ENCODE measurements around the gene EHMT1.
"Not testable (repeated sequence)": the region's sequence is repeated elsewhere in the genome, so short reads cannot be mapped to it uniquely, and the experiment has no call there.

Gene EHMT1

GRCh38 chr9:137717776-137718327, 99.0 kb downstream of the EHMT1 start:
- no peak for DNase-seq (ENCODE audit: low spot score)

- DNase-seq (ENCODE audit: low spot score), result no peak
Observed at GRCh38 chr9:137719194-137719593, 100.4 kb downstream of the EHMT1 start.

GRCh38 chr9:137720571-137721110, 101.8 kb downstream of the EHMT1 start:
- DNase-seq (ENCODE audit: low spot score), result no peak

GRCh38 chr9:137721479-137721878, 102.7 kb downstream of the EHMT1 start:
- no peak for DNase-seq (ENCODE audit: low spot score)

- no peak for DNase-seq (ENCODE audit: low spot score)
Observed at GRCh38 chr9:137721899-137722298, 103.1 kb downstream of the EHMT1 start.

- DNase-seq (ENCODE audit: low spot score), result no peak
Observed at GRCh38 chr9:137722481-137722880, 103.7 kb downstream of the EHMT1 start.

GRCh38 chr9:137723356-137723755, 104.6 kb downstream of the EHMT1 start:
- DNase-seq (ENCODE audit: low spot score), result not testable (repeated sequence)

- no peak for DNase-seq (ENCODE audit: low spot score)
Observed at GRCh38 chr9:137723783-137724445, 105.1 kb downstream of the EHMT1 start.

- no peak for DNase-seq (ENCODE audit: low spot score)
Observed at GRCh38 chr9:137724818-137725240, 106.0 kb downstream of the EHMT1 start.

GRCh38 chr9:137725598-137725997, 106.8 kb downstream of the EHMT1 start:
- DNase-seq (ENCODE audit: low spot score), result no peak

GRCh38 chr9:137726336-137726735, 107.5 kb downstream of the EHMT1 start:
- not testable (repeated sequence) for DNase-seq (ENCODE audit: low spot score)

GRCh38 chr9:137726764-137727163, 108.0 kb downstream of the EHMT1 start:
- DNase-seq (ENCODE audit: low spot score), result no peak

- no peak for DNase-seq (ENCODE audit: low spot score)
Observed at GRCh38 chr9:137727716-137728115, 108.9 kb downstream of the EHMT1 start.

- no peak for DNase-seq (ENCODE audit: low spot score)
Observed at GRCh38 chr9:137728444-137729311, 109.9 kb downstream of the EHMT1 start.

- no peak for DNase-seq (ENCODE audit: low spot score)
Observed at GRCh38 chr9:137731216-137731946, 112.6 kb downstream of the EHMT1 start.

- DNase-seq (ENCODE audit: low spot score), result no peak
Observed at GRCh38 chr9:137731947-137732813, 113.4 kb downstream of the EHMT1 start.

GRCh38 chr9:137733429-137733828, 114.6 kb downstream of the EHMT1 start:
- DNase-seq (ENCODE audit: low spot score), result no peak

- no peak for DNase-seq (ENCODE audit: low spot score)
Observed at GRCh38 chr9:137734181-137734580, 115.4 kb downstream of the EHMT1 start.

- not testable (repeated sequence) for DNase-seq (ENCODE audit: low spot score)
Observed at GRCh38 chr9:137738182-137738696, 119.4 kb downstream of the EHMT1 start.

GRCh38 chr9:137738703-137739102, 119.9 kb downstream of the EHMT1 start:
- DNase-seq (ENCODE audit: low spot score), result no peak
